ENCODE results near the gene ZNF441.

DNA sequence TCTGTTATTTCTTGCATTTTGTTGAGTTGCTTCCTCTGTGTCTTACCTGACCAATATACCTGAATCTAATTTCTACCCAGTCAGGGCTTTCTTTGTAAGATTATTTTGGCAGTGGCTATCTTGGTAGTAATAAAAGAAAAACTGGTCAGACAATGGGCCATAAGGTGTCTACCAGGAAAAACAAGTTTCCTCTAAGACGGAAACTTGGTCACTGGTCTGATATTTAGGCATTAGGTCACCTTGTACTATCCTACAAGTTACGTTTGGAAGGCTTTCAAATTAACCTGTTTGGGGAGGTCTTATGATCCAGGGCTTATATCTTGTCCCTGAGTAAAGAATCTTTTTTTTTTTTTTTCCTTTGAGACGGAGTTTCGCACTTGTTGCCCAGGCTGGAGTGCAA is 37.2 kb upstream of the ZNF441 start:
- no peak for TF ChIP-seq ZNF138 (CRISPR knock-in tag; conservative IDR thresholded peaks at IDR 0.05)
- no peak for TF ChIP-seq SMAD4 (CRISPR knock-in tag; IDR thresholded peaks at IDR 0.05)
- TF ChIP-seq, protein P1, sequence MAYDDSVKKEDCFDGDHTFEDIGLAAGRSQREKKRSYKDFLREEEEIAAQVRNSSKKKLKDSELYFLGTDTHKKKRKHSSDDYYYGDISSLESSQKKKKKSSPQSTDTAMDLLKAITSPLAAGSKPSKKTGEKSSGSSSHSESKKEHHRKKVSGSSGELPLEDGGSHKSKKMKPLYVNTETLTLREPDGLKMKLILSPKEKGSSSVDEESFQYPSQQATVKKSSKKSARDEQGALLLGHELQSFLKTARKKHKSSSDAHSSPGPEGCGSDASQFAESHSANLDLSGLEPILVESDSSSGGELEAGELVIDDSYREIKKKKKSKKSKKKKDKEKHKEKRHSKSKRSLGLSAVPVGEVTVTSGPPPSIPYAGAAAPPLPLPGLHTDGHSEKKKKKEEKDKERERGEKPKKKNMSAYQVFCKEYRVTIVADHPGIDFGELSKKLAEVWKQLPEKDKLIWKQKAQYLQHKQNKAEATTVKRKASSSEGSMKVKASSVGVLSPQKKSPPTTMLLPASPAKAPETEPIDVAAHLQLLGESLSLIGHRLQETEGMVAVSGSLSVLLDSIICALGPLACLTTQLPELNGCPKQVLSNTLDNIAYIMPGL (CRISPR knock-in tag; IDR thresholded peaks at IDR 0.05) = no peak
- no peak for TF ChIP-seq CTCF (IDR thresholded peaks at IDR 0.05)
- no peak for TF ChIP-seq ESRRA (CRISPR knock-in tag; IDR thresholded peaks at IDR 0.05; ENCODE audit: borderline replicate concordance)
